ENCODE results near the gene CEP70.
"Not testable (repeated sequence)": the region's sequence is repeated elsewhere in the genome, so short reads cannot be mapped to it uniquely, and the experiment has no call there.

CEP70 gene

GRCh38 chr3:138566293-138566692 is 27.8 kb downstream of the CEP70 start:
- not testable (repeated sequence) for H3K36me3 ChIP-seq (ENCODE audit: insufficient read depth, low read length); H3K4me1 ChIP-seq (ENCODE audit: insufficient read depth, low read length); H3K9ac ChIP-seq (ENCODE audit: low read depth, low read length)

GRCh38 chr3:138562902-138563301 is 31.2 kb downstream of the CEP70 start:
- not testable (repeated sequence) for H3K36me3 ChIP-seq (ENCODE audit: insufficient read depth, low read length); H3K9me3 ChIP-seq (ENCODE audit: control insufficient read depth, insufficient read depth, low read length); H3K9ac ChIP-seq (ENCODE audit: low read depth, low read length); H3K4me1 ChIP-seq (ENCODE audit: insufficient read depth, low read length)

More at GRCh38 chr3:138566293-138566692, 27.8 kb downstream of the CEP70 start:
- H3K9me3 ChIP-seq (ENCODE audit: control insufficient read depth, insufficient read depth, low read length): not testable (repeated sequence)

GRCh38 chr3:138560501-138560900 is 33.6 kb downstream of the CEP70 start:
- no peaks in the 10 kb centered on the region; the same call in 1 of the 2 replicates for H3K36me3 ChIP-seq (ENCODE audit: insufficient read depth, low read length)
- no peaks in the 10 kb centered on the region for H3K9me3 ChIP-seq (ENCODE audit: control insufficient read depth, insufficient read depth, low read length)
- no peak overlapping the region for H3K9ac ChIP-seq (ENCODE audit: low read depth, low read length)
- H3K4me1 ChIP-seq (ENCODE audit: insufficient read depth, low read length): no peaks in the 10 kb centered on the region

GRCh38 chr3:138559134-138559533 is 34.9 kb downstream of the CEP70 start:
- Histone ChIP-seq H3K36me3 (ENCODE audit: insufficient read depth, low read length) (no peaks in the 10 kb centered on the region; the same call in 1 of the 2 replicates), H3K9me3 (ENCODE audit: control insufficient read depth, insufficient read depth, low read length) (no peaks in the 10 kb centered on the region), H3K4me1 (ENCODE audit: insufficient read depth, low read length) (no peaks in the 10 kb centered on the region), H3K9ac (ENCODE audit: low read depth, low read length) (no peak overlapping the region)

GRCh38 chr3:138554775-138555174 is 39.3 kb downstream of the CEP70 start:
- H3K9ac ChIP-seq (ENCODE audit: low read depth, low read length); H3K36me3 ChIP-seq (ENCODE audit: insufficient read depth, low read length); H3K9me3 ChIP-seq (ENCODE audit: control insufficient read depth, insufficient read depth, low read length); H3K4me1 ChIP-seq (ENCODE audit: insufficient read depth, low read length): not testable (repeated sequence)

- H3K9me3 ChIP-seq (ENCODE audit: control insufficient read depth, insufficient read depth, low read length); H3K4me1 ChIP-seq (ENCODE audit: insufficient read depth, low read length); H3K36me3 ChIP-seq (ENCODE audit: insufficient read depth, low read length); H3K9ac ChIP-seq (ENCODE audit: low read depth, low read length): not testable (repeated sequence)
These were observed 43.1 kb downstream of the CEP70 start for GRCh38 chr3:138550958-138551357.

- Histone ChIP-seq H3K4me1 (ENCODE audit: insufficient read depth, low read length) (no peaks in the 10 kb centered on the region), H3K9ac (ENCODE audit: low read depth, low read length) (no peak overlapping the region), H3K36me3 (ENCODE audit: insufficient read depth, low read length) (no peaks in the 10 kb centered on the region), H3K9me3 (ENCODE audit: control insufficient read depth, insufficient read depth, low read length) (peaks cover 11% of the 10 kb centered on the region)
These were observed 44.7 kb downstream of the CEP70 start for GRCh38 chr3:138549179-138549977.

- Histone ChIP-seq H3K36me3 (ENCODE audit: insufficient read depth, low read length) (0 out of 2 replicates have a peak, but pooled peaks cover 2% of the 10 kb centered on the region), H3K9me3 (ENCODE audit: control insufficient read depth, insufficient read depth, low read length) (peaks cover 11% of the 10 kb centered on the region), H3K4me1 (ENCODE audit: insufficient read depth, low read length) (no peaks in the 10 kb centered on the region), H3K9ac (ENCODE audit: low read depth, low read length) (no peak overlapping the region)
These were observed 46.6 kb downstream of the CEP70 start for GRCh38 chr3:138547342-138547975.

GRCh38 chr3:138544546-138544945 is 49.5 kb downstream of the CEP70 start:
- Histone ChIP-seq H3K9ac (ENCODE audit: low read depth, low read length) (no peak overlapping the region), H3K36me3 (ENCODE audit: insufficient read depth, low read length) (peaks cover 11% of the 10 kb centered on the region; the same call in 1 of the 2 replicates), H3K4me1 (ENCODE audit: insufficient read depth, low read length) (no peaks in the 10 kb centered on the region), H3K9me3 (ENCODE audit: control insufficient read depth, insufficient read depth, low read length) (peaks cover 7% of the 10 kb centered on the region)

GRCh38 chr3:138542977-138543376 is 51.1 kb downstream of the CEP70 start:
- H3K9me3 ChIP-seq (ENCODE audit: control insufficient read depth, insufficient read depth, low read length): peaks cover 5% of the 10 kb centered on the region; the same call in 1 of the 2 replicates
- no peak overlapping the region for H3K9ac ChIP-seq (ENCODE audit: low read depth, low read length)
- peaks cover 13% of the 10 kb centered on the region; the same call in 1 of the 2 replicates for H3K36me3 ChIP-seq (ENCODE audit: insufficient read depth, low read length)
- H3K4me1 ChIP-seq (ENCODE audit: insufficient read depth, low read length): no peaks in the 10 kb centered on the region

GRCh38 chr3:138539352-138539751 is 54.7 kb downstream of the CEP70 start:
- Histone ChIP-seq H3K9me3 (ENCODE audit: control insufficient read depth, insufficient read depth, low read length) (no peaks in the 10 kb centered on the region; the same call in 1 of the 2 replicates), H3K4me1 (ENCODE audit: insufficient read depth, low read length) (no peaks in the 10 kb centered on the region), H3K36me3 (ENCODE audit: insufficient read depth, low read length) (peaks cover 13% of the 10 kb centered on the region; the same call in 1 of the 2 replicates), H3K9ac (ENCODE audit: low read depth, low read length) (no peak overlapping the region)

GRCh38 chr3:138521445-138521844 is 72.6 kb downstream of the CEP70 start:
- not testable (repeated sequence) for H3K9me3 ChIP-seq (ENCODE audit: control insufficient read depth, insufficient read depth, low read length); H3K9ac ChIP-seq (ENCODE audit: low read depth, low read length); H3K4me1 ChIP-seq (ENCODE audit: insufficient read depth, low read length); H3K36me3 ChIP-seq (ENCODE audit: insufficient read depth, low read length)

- Histone ChIP-seq H3K36me3 (ENCODE audit: insufficient read depth, low read length) (no peaks in the 10 kb centered on the region), H3K9me3 (ENCODE audit: control insufficient read depth, insufficient read depth, low read length) (peaks cover 2% of the 10 kb centered on the region; the same call in 1 of the 2 replicates), H3K4me1 (ENCODE audit: insufficient read depth, low read length) (peaks cover 12% of the 10 kb centered on the region), H3K9ac (ENCODE audit: low read depth, low read length) (no peak overlapping the region)
These were observed 80.8 kb downstream of the CEP70 start for GRCh38 chr3:138513090-138513843.

GRCh38 chr3:138511945-138512344 is 82.1 kb downstream of the CEP70 start:
- Histone ChIP-seq H3K9ac (ENCODE audit: low read depth, low read length) (no peak overlapping the region), H3K9me3 (ENCODE audit: control insufficient read depth, insufficient read depth, low read length) (no peaks in the 10 kb centered on the region), H3K36me3 (ENCODE audit: insufficient read depth, low read length) (no peaks in the 10 kb centered on the region), H3K4me1 (ENCODE audit: insufficient read depth, low read length) (peaks cover 12% of the 10 kb centered on the region)

Data from ES-I3 (cell line).